Measurements from ENCODE around the gene ZKSCAN4. TPM values are rescaled to one million over a fixed set of nuclear protein-coding genes. Genes with fewer than 3 reads are reported as not detected.

ZKSCAN4 gene
- total RNA-seq, 2 donors from 2014 or later, result 7.3 to 8.2 TPM

GRCh38 chr6:28215425-28215824 is 36.6 kb downstream of the ZKSCAN4 start:
- TF ChIP-seq CTCF (conservative IDR thresholded peaks at IDR 0.05), result no peak
- H3K36me3 Mint-ChIP-seq (ENCODE audit: low read depth), result no peaks in the 10 kb centered on the region
- no peaks in the 10 kb centered on the region for H3K4me1 ChIP-seq (ENCODE audit: control insufficient read depth, insufficient read depth, low read length)
- DNase-seq, result no peak
- H3K4me3 Mint-ChIP-seq, result no peak overlapping the region
- no peak overlapping the region for H3K27ac Mint-ChIP-seq
- peaks cover 6% of the 10 kb centered on the region for H3K4me1 Mint-ChIP-seq
- H3K27ac ChIP-seq (ENCODE audit: low read depth, low read length), result no peak overlapping the region
- H3K4me3 ChIP-seq (ENCODE audit: low read length), result no peak overlapping the region
- H3K36me3 ChIP-seq (ENCODE audit: control insufficient read depth, insufficient read depth, low read length), result no peaks in the 10 kb centered on the region
- no peaks in the 10 kb centered on the region for H3K9me3 Mint-ChIP-seq
- H3K27me3 ChIP-seq (ENCODE audit: control insufficient read depth, insufficient read depth, low read length, poor library complexity, severe bottlenecking), result peaks cover 34% of the 10 kb centered on the region
- H3K27me3 Mint-ChIP-seq (ENCODE audit: insufficient read depth), result peaks cover 53% of the 10 kb centered on the region
- no peaks in the 10 kb centered on the region for H3K9me3 ChIP-seq (ENCODE audit: control insufficient read depth, low read length)
- WGBS, 2 experiments (ENCODE audit: insufficient coverage in 1 of 2, insufficient read length in 1 of 2), result 87 to 90% methylated on average over 8 of the region's 8 CpGs
- H3K9ac ChIP-seq (ENCODE audit: extremely low read depth, low read length, poor library complexity, severe bottlenecking), result no peak overlapping the region

GRCh38 chr6:28213213-28213523 is 38.9 kb downstream of the ZKSCAN4 start:
- Histone ChIP-seq H3K9me3 (ENCODE audit: control insufficient read depth, low read length) (no peaks in the 10 kb centered on the region), H3K36me3 (ENCODE audit: control insufficient read depth, insufficient read depth, low read length) (no peaks in the 10 kb centered on the region), H3K9ac (ENCODE audit: extremely low read depth, low read length, poor library complexity, severe bottlenecking) (no peak overlapping the region), H3K4me3 (ENCODE audit: low read length) (peak overlapping the region; percentile 86), H3K27ac (ENCODE audit: low read depth, low read length) (no peak overlapping the region), H3K27me3 (ENCODE audit: control insufficient read depth, insufficient read depth, low read length, poor library complexity, severe bottlenecking) (peaks cover 44% of the 10 kb centered on the region), H3K4me1 (ENCODE audit: control insufficient read depth, insufficient read depth, low read length) (no peaks in the 10 kb centered on the region)
- WGBS, 2 experiments (ENCODE audit: insufficient coverage in 1 of 2, insufficient read length in 1 of 2), result 50% methylated on average over 2 of the region's 2 CpGs; no CpG with 5 or more reads in 1 of the 2 experiments
- H3K4me3 Mint-ChIP-seq, result peak overlapping the region; percentile 64
- peaks cover 60% of the 10 kb centered on the region for H3K27me3 Mint-ChIP-seq (ENCODE audit: insufficient read depth)
- H3K9me3 Mint-ChIP-seq, result no peaks in the 10 kb centered on the region
- H3K27ac Mint-ChIP-seq, result no peak overlapping the region
- no peak for TF ChIP-seq CTCF (conservative IDR thresholded peaks at IDR 0.05)
- peaks cover 10% of the 10 kb centered on the region for H3K4me1 Mint-ChIP-seq
- no peak for DNase-seq
- H3K36me3 Mint-ChIP-seq (ENCODE audit: low read depth), result no peaks in the 10 kb centered on the region

- no peaks in the 10 kb centered on the region for H3K36me3 ChIP-seq (ENCODE audit: control insufficient read depth, insufficient read depth, low read length)
- no peaks in the 10 kb centered on the region for H3K9me3 ChIP-seq (ENCODE audit: control insufficient read depth, low read length)
- peak; percentile 95 for DNase-seq
- 3 to 4% methylated on average over 12 to 21 of the region's 21 CpGs for WGBS, 2 experiments (ENCODE audit: insufficient coverage in 1 of 2, insufficient read length in 1 of 2)
- H3K27me3 ChIP-seq (ENCODE audit: control insufficient read depth, insufficient read depth, low read length, poor library complexity, severe bottlenecking), result peaks cover 49% of the 10 kb centered on the region
- H3K9ac ChIP-seq (ENCODE audit: extremely low read depth, low read length, poor library complexity, severe bottlenecking), result no peak overlapping the region
- TF ChIP-seq CTCF (conservative IDR thresholded peaks at IDR 0.05), result peak; percentile 14
- Mint-ChIP-seq H3K27ac (peak overlapping the region; percentile 3), H3K27me3 (ENCODE audit: insufficient read depth) (peaks cover 65% of the 10 kb centered on the region), H3K4me3 (peak overlapping the region; percentile 64), H3K4me1 (peaks cover 14% of the 10 kb centered on the region), H3K9me3 (no peaks in the 10 kb centered on the region), H3K36me3 (ENCODE audit: low read depth) (no peaks in the 10 kb centered on the region)
- H3K4me1 ChIP-seq (ENCODE audit: control insufficient read depth, insufficient read depth, low read length), result no peaks in the 10 kb centered on the region
- H3K27ac ChIP-seq (ENCODE audit: low read depth, low read length), result no peak overlapping the region
- peak overlapping the region; percentile 86 for H3K4me3 ChIP-seq (ENCODE audit: low read length)
These were observed 39.4 kb downstream of the ZKSCAN4 start for GRCh38 chr6:28212510-28213212.

Data from endodermal cell (in vitro differentiated cells).